ENCODE results near the gene CORO2A.

Gene CORO2A

DNA sequence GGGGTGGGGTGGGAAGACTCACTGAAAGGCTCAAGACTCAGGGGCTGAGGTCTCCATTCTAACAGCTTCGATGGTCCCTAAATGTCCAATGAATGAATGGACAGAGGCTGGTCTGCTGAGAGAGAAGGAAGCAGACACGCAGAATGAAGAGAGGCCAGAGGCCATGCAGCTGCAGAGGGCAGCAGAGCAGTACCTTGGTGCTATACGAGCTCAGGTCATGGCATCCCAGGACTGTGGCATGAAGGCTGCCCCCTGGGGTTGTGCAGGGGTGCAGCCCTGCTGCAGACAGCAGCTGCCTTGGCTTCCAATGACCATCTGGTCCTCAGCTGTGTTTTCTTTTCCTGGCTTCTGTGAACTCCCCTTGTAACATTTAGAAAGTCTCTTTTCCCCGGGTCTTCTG, 15.2 kb upstream of the CORO2A start:
- Histone ChIP-seq H3K9ac (ENCODE audit: low read length) (no peak overlapping the region), H4K20me1 (ENCODE audit: insufficient read depth, low read length) (no peaks in the 10 kb centered on the region), H3K79me2 (ENCODE audit: low read length) (no peaks in the 10 kb centered on the region), H2AFZ (ENCODE audit: low read depth, low read length) (no peak overlapping the region), H3K9me3 (ENCODE audit: insufficient read depth, low read length) (no peaks in the 10 kb centered on the region), H3K36me3 (replicated peaks; ENCODE audit: low read depth, low read length) (no peaks in the 10 kb centered on the region), H3K4me2 (ENCODE audit: low read length) (no peak overlapping the region), H3K4me1 (ENCODE audit: low read length) (peaks cover 6% of the 10 kb centered on the region), H3K27me3 (ENCODE audit: low read depth, low read length) (no peaks in the 10 kb centered on the region), H3K4me3 (ENCODE audit: low read length) (no peak overlapping the region), H3K27ac (ENCODE audit: low read length) (no peak overlapping the region)
- TF ChIP-seq EZH2phosphoT487 (IDR thresholded peaks at IDR 0.05; ENCODE audit: low read depth): no peak
- TF ChIP-seq, protein P1, sequence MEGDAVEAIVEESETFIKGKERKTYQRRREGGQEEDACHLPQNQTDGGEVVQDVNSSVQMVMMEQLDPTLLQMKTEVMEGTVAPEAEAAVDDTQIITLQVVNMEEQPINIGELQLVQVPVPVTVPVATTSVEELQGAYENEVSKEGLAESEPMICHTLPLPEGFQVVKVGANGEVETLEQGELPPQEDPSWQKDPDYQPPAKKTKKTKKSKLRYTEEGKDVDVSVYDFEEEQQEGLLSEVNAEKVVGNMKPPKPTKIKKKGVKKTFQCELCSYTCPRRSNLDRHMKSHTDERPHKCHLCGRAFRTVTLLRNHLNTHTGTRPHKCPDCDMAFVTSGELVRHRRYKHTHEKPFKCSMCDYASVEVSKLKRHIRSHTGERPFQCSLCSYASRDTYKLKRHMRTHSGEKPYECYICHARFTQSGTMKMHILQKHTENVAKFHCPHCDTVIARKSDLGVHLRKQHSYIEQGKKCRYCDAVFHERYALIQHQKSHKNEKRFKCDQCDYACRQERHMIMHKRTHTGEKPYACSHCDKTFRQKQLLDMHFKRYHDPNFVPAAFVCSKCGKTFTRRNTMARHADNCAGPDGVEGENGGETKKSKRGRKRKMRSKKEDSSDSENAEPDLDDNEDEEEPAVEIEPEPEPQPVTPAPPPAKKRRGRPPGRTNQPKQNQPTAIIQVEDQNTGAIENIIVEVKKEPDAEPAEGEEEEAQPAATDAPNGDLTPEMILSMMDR (IDR thresholded peaks at IDR 0.05; ENCODE audit: low read depth, low read length): no peak

GRCh38 chr9:98206754-98207153, 14.3 kb upstream of the CORO2A start:
- Histone ChIP-seq H3K79me2 (ENCODE audit: low read length) (no peaks in the 10 kb centered on the region), H2AFZ (ENCODE audit: low read depth, low read length) (no peak overlapping the region), H3K27ac (ENCODE audit: low read length) (no peak overlapping the region), H3K9ac (ENCODE audit: low read length) (no peak overlapping the region), H3K4me2 (ENCODE audit: low read length) (no peak overlapping the region), H3K9me3 (ENCODE audit: insufficient read depth, low read length) (no peaks in the 10 kb centered on the region), H3K4me3 (ENCODE audit: low read length) (no peak overlapping the region), H4K20me1 (ENCODE audit: insufficient read depth, low read length) (no peaks in the 10 kb centered on the region), H3K4me1 (ENCODE audit: low read length) (peaks cover 6% of the 10 kb centered on the region), H3K27me3 (ENCODE audit: low read depth, low read length) (no peaks in the 10 kb centered on the region), H3K36me3 (replicated peaks; ENCODE audit: low read depth, low read length) (no peaks in the 10 kb centered on the region)
- TF ChIP-seq EZH2phosphoT487 (IDR thresholded peaks at IDR 0.05; ENCODE audit: low read depth): no peak
- TF ChIP-seq, protein P1 (IDR thresholded peaks at IDR 0.05; ENCODE audit: low read depth, low read length): no peak

- no peak overlapping the region for H3K9ac ChIP-seq (ENCODE audit: low read length)
- no peaks in the 10 kb centered on the region for H4K20me1 ChIP-seq (ENCODE audit: insufficient read depth, low read length)
- H3K27me3 ChIP-seq (ENCODE audit: low read depth, low read length): no peaks in the 10 kb centered on the region
- no peak overlapping the region for H2AFZ ChIP-seq (ENCODE audit: low read depth, low read length)
- no peak overlapping the region for H3K27ac ChIP-seq (ENCODE audit: low read length)
- H3K9me3 ChIP-seq (ENCODE audit: insufficient read depth, low read length): no peaks in the 10 kb centered on the region
- H3K4me2 ChIP-seq (ENCODE audit: low read length): no peak overlapping the region
- no peak overlapping the region for H3K4me3 ChIP-seq (ENCODE audit: low read length)
- H3K4me1 ChIP-seq (ENCODE audit: low read length): peaks cover 19% of the 10 kb centered on the region
- TF ChIP-seq EZH2phosphoT487 (IDR thresholded peaks at IDR 0.05; ENCODE audit: low read depth): no peak
- TF ChIP-seq, protein P1 (IDR thresholded peaks at IDR 0.05; ENCODE audit: low read depth, low read length): no peak
- no peaks in the 10 kb centered on the region for H3K79me2 ChIP-seq (ENCODE audit: low read length)
- no peaks in the 10 kb centered on the region for H3K36me3 ChIP-seq (replicated peaks; ENCODE audit: low read depth, low read length)
These were observed 12.3 kb upstream of the CORO2A start for GRCh38 chr9:98204692-98205091.

GRCh38 chr9:98203153-98203552, 10.7 kb upstream of the CORO2A start:
- Histone ChIP-seq H3K9me3 (ENCODE audit: insufficient read depth, low read length) (no peaks in the 10 kb centered on the region), H3K9ac (ENCODE audit: low read length) (no peak overlapping the region)
- TF ChIP-seq, protein P1 (IDR thresholded peaks at IDR 0.05; ENCODE audit: low read depth, low read length): no peak
- no peak for TF ChIP-seq EZH2phosphoT487 (IDR thresholded peaks at IDR 0.05; ENCODE audit: low read depth)

More at GRCh38 chr9:98203153-98203552, 10.7 kb upstream of the CORO2A start:
- no peaks in the 10 kb centered on the region for H3K27me3 ChIP-seq (ENCODE audit: low read depth, low read length)
- no peak overlapping the region for H3K27ac ChIP-seq (ENCODE audit: low read length)
- H3K79me2 ChIP-seq (ENCODE audit: low read length): no peaks in the 10 kb centered on the region
- H4K20me1 ChIP-seq (ENCODE audit: insufficient read depth, low read length): no peaks in the 10 kb centered on the region
- H3K36me3 ChIP-seq (replicated peaks; ENCODE audit: low read depth, low read length): no peaks in the 10 kb centered on the region
- no peak overlapping the region for H3K4me3 ChIP-seq (ENCODE audit: low read length)
- no peak overlapping the region for H2AFZ ChIP-seq (ENCODE audit: low read depth, low read length)
- H3K4me2 ChIP-seq (ENCODE audit: low read length): no peak overlapping the region
- peaks cover 33% of the 10 kb centered on the region for H3K4me1 ChIP-seq (ENCODE audit: low read length)

All from OCI-LY3 (cell line).